Measurements from ENCODE around the gene GMCL2.
A peak's percentile ranks its signal among the peaks of the same experiment; 100 is the strongest.
"Not testable (repeated sequence)": the region's sequence is repeated elsewhere in the genome, so short reads cannot be mapped to it uniquely, and the experiment has no call there.

Gene GMCL2

DNA sequence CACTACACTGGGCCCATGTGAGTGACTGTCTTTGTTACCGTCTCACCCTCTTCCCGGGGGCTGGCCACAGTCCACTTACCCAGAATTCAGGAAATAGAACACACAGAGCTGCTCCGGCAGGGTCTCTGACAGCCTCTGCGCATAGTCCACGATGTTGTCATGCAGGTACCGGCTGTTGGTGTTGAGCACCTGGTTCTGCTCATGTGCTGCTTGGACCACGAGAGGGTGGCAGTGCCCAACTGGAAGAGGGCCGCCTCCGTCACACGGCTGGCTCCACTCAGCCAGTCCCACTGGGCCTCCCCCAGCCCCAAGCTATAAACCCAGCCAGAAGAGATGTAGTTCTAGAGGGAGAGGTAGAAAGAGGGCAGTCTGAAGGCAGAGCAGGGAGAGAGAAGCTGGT lies 42.7 kb upstream of the GMCL2 start:
- TF ChIP-seq, protein P1, sequence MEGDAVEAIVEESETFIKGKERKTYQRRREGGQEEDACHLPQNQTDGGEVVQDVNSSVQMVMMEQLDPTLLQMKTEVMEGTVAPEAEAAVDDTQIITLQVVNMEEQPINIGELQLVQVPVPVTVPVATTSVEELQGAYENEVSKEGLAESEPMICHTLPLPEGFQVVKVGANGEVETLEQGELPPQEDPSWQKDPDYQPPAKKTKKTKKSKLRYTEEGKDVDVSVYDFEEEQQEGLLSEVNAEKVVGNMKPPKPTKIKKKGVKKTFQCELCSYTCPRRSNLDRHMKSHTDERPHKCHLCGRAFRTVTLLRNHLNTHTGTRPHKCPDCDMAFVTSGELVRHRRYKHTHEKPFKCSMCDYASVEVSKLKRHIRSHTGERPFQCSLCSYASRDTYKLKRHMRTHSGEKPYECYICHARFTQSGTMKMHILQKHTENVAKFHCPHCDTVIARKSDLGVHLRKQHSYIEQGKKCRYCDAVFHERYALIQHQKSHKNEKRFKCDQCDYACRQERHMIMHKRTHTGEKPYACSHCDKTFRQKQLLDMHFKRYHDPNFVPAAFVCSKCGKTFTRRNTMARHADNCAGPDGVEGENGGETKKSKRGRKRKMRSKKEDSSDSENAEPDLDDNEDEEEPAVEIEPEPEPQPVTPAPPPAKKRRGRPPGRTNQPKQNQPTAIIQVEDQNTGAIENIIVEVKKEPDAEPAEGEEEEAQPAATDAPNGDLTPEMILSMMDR (IDR thresholded peaks at IDR 0.05), result no peak
- no peak overlapping the region for H3K27ac ChIP-seq
- no peaks in the 10 kb centered on the region for H3K9me3 ChIP-seq
- H3K4me1 ChIP-seq (ENCODE audit: control insufficient read depth in 1 of 2, insufficient read depth in 1 of 2, low read depth in 1 of 2, low read length in 1 of 2), result peaks cover 37 to 39% of the 10 kb centered on the region in 2 experiments
- peaks cover 50% of the 10 kb centered on the region for H3K36me3 ChIP-seq
- H3K4me3 ChIP-seq (ENCODE audit: low read depth in 1 of 2, low read length in 1 of 2), result no peak overlapping the region
- no peaks in the 10 kb centered on the region for H3K27me3 ChIP-seq

DNA sequence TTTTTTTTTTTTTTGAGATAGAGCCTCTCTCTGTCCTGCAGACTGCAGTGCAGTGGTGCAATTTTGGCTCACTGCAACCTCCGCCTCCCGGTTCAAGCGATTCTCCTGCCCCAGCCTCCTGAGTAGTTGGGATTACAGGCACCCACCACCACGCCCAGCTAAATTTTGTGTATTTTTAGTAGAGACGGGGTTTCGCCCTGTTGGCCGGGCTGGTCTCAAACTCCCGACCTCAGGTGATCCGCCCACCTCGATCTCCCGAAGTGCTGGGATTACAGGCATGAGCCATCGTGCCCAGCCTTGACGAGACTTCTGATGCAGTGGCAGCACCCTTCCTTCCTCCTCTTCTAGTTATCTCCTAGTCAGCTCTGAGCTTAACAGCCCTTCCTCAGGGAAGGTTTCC lies 41.9 kb upstream of the GMCL2 start:
- peaks cover 58% of the 10 kb centered on the region for H3K36me3 ChIP-seq
- not testable (repeated sequence) for H3K9me3 ChIP-seq; H3K4me3 ChIP-seq (ENCODE audit: low read depth in 1 of 2, low read length in 1 of 2); H3K27ac ChIP-seq; H3K27me3 ChIP-seq
- H3K4me1 ChIP-seq (ENCODE audit: control insufficient read depth in 1 of 2, insufficient read depth in 1 of 2, low read depth in 1 of 2, low read length in 1 of 2), result peaks cover 30 to 31% of the 10 kb centered on the region in 2 experiments

DNA sequence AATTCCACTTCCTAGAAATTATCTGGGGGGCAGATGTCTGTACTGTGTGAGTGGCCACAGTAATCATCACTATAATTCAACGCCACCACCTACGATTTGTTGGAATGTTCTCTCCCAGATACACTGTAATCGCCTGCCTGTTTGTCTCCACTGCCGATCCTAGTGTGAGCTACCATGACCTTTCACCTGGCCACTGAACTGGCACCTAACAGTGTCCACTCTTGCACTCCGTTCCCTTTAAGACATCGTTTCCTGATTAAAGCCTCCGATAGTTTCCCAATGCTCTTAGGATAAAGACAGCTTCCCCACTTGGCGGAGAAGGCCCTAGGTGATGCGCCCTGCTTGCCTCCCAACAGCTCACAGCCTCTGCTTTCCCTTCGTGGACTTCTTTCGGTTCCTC lies 41.4 kb upstream of the GMCL2 start:
- Histone ChIP-seq H3K27ac (no peak overlapping the region), H3K4me1 (ENCODE audit: control insufficient read depth in 1 of 2, insufficient read depth in 1 of 2, low read depth in 1 of 2, low read length in 1 of 2) (peaks cover 28 to 31% of the 10 kb centered on the region in 2 experiments), H3K36me3 (peaks cover 63% of the 10 kb centered on the region)

DNA sequence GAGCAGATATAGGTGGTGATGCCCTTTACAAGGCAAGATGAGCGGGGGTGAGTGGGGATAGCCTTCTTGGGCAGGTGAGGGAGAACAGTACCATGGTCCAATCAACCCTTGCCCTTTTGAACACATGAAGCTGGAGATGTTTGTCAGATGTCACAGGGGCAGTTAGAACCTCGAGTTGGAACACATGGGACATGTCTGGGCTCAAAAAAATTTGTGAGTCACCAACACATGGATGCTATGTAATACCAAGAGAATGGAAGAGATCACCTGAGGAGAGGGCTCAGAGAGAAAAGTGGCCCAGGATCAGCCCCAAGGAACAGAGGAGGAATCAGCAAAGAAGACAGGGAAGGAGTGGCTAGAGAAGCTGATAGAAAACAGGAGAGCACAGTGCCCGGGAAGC lies 40.8 kb upstream of the GMCL2 start:
- H3K4me1 ChIP-seq (ENCODE audit: control insufficient read depth in 1 of 2, insufficient read depth in 1 of 2, low read depth in 1 of 2, low read length in 1 of 2), result peaks cover 24 to 25% of the 10 kb centered on the region in 2 experiments
- H3K27ac ChIP-seq, result no peak overlapping the region
- H3K9me3 ChIP-seq, result no peaks in the 10 kb centered on the region
- TF ChIP-seq, protein P1 (IDR thresholded peaks at IDR 0.05), result no peak
- no peaks in the 10 kb centered on the region for H3K27me3 ChIP-seq
- H3K4me3 ChIP-seq (ENCODE audit: low read depth in 1 of 2, low read length in 1 of 2), result no peak overlapping the region
- peaks cover 69% of the 10 kb centered on the region for H3K36me3 ChIP-seq

More for the DNA sequence above, 41.4 kb upstream of the GMCL2 start:
- Histone ChIP-seq H3K27me3 (no peaks in the 10 kb centered on the region), H3K4me3 (ENCODE audit: low read depth in 1 of 2, low read length in 1 of 2) (no peak overlapping the region), H3K9me3 (no peaks in the 10 kb centered on the region)
- TF ChIP-seq, protein P1 (IDR thresholded peaks at IDR 0.05), result no peak

DNA sequence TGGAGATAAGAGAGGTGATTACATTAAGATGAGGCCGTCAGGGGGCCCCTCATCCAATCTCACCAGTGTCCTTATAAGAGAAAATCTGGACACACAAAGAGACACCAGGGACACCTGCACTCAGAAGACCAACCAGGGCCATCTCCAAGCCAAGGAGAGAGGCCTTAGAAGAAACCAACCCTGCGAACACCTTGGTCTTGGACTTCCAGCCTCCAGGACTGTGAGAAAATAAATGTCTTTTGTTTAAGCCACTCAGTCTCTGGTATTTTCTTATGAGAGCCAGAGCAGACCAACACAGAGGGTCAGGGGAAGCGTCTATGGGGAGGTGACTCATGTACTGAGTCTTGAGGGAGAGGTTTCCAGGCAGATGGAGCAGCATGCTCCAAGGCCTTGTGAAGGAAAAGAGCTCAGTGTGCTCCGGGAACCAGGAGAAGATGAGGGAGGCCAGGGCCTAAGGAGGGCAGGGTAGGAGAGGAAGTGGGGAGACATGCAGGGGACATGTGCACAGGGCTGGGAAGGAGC lies 40.0 kb upstream of the GMCL2 start:
- Histone ChIP-seq H3K36me3 (peaks cover 77% of the 10 kb centered on the region), H3K4me3 (ENCODE audit: low read depth in 1 of 2, low read length in 1 of 2) (no peak overlapping the region), H3K9me3 (no peaks in the 10 kb centered on the region), H3K4me1 (ENCODE audit: control insufficient read depth in 1 of 2, insufficient read depth in 1 of 2, low read depth in 1 of 2, low read length in 1 of 2) (peaks cover 19 to 23% of the 10 kb centered on the region in 2 experiments), H3K27ac (peak overlapping the region; percentile 8), H3K27me3 (no peaks in the 10 kb centered on the region)
- TF ChIP-seq, protein P1 (IDR thresholded peaks at IDR 0.05), result no peak

DNA sequence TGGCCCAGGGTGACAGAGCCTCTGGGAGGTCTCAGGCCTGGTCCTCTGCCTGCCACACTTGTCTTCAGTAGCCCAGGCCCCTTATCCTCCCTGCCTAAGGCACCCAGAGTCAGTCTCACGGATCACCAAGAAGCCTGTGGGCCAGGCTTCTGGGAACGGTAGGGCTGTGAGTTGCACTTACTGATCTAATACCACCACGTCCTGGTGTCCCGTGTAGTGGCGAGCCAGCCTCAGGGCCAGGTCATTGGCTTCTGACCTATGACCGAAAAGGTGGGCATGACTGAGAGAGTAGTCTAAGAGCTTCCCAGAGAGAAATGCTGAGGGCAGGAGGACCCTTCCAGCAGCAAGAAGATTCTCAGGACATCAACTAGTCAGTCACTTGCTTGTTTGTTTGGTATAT lies 38.0 kb upstream of the GMCL2 start:
- TF ChIP-seq, protein P1 (IDR thresholded peaks at IDR 0.05), result no peak
- H3K4me1 ChIP-seq (ENCODE audit: control insufficient read depth in 1 of 2, insufficient read depth in 1 of 2, low read depth in 1 of 2, low read length in 1 of 2), result peaks cover 17 to 24% of the 10 kb centered on the region in 2 experiments
- no peaks in the 10 kb centered on the region for H3K27me3 ChIP-seq
- H3K4me3 ChIP-seq (ENCODE audit: low read depth in 1 of 2, low read length in 1 of 2), result no peak overlapping the region
- H3K9me3 ChIP-seq, result no peaks in the 10 kb centered on the region
- H3K27ac ChIP-seq, result no peak overlapping the region
- H3K36me3 ChIP-seq, result peaks cover 92% of the 10 kb centered on the region
